Mucosa of rectum (tissue), 2 donors: Measurements from ENCODE around the gene LRRC46.
A peak's percentile ranks its signal among the peaks of the same experiment; 100 is the strongest.

ENCODE experiments used
- H3K27ac ChIP-seq, 2 donors: one replicate each; pipeline ENCODE4 v1.7.0; 2013; ENCODE audit warnings: inconsistent platforms in 2 of 2, low read depth in 2 of 2, low read length in 2 of 2
- H3K27me3 ChIP-seq, 2 donors: one replicate each; pipeline ENCODE4 v1.7.0; 2013; ENCODE audit warnings: low read length in 2 of 2; ENCODE audit not compliant: control insufficient read depth in 2 of 2, insufficient read depth in 2 of 2
- H3K36me3 ChIP-seq, 2 donors: one replicate each; pipeline ENCODE4 v1.7.0; 2013; ENCODE audit warnings: low read length in 2 of 2; ENCODE audit not compliant: control insufficient read depth in 2 of 2, insufficient read depth in 2 of 2
- H3K4me1 ChIP-seq, 2 donors: one replicate each; pipeline ENCODE4 v1.7.0; 2013; ENCODE audit warnings: low read length in 2 of 2, mild to moderate bottlenecking in 1 of 2; ENCODE audit not compliant: control insufficient read depth in 2 of 2, insufficient read depth in 2 of 2
- H3K4me3 ChIP-seq, 2 donors: one replicate each; pipeline ENCODE4 v1.7.0; 2013; ENCODE audit warnings: low read length in 2 of 2
- H3K9ac ChIP-seq, 2 donors: one replicate each; pipeline ENCODE4 v1.7.0; 2013; ENCODE audit warnings: low read length in 2 of 2, low read depth in 1 of 2, mild to moderate bottlenecking in 1 of 2
- H3K9me3 ChIP-seq, 2 donors: one replicate each; pipeline ENCODE4 v1.7.0; 2013; ENCODE audit warnings: low read length in 2 of 2; ENCODE audit not compliant: control insufficient read depth in 2 of 2
- donor health status: healthy.
- donor health status: Normal muscosa, but diverticular disease.

LRRC46 gene

DNA sequence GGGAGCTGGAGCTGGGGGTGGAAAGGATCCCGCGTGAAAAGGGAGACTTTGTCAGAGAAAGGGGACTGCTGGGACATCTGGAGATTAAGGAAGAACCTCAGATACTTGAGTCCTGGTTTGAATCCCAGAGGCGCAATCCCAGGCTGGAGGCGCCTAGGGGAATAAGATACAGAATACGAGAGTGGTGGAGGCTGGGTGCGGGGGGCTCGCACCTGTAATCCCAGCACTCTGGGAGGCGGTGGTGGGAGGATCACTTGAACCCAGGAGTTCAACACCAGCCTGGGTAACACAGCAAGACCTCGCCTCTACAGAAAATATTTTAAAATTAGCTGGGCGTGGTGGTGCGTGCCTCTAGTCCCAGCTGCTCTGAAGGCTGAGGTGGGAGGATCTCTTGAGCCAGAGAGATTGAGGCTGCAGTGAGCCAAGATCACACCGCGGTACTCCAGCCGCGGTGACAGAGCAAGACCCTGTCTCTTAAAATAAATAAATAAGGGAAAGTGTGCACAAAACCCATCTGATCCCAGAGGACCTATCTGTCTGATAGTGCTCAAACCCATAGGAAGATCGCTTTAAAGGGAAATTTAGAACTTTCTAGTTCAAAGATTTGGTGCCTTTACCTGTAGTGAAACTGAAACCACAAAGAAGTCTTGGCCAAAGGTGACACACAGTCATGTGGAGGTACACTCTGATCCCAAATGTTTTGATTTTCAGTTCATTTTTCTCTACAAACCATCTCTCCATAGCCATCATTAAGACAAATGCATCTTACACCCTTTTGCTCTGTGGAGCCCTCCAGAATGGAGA is 10.2 kb downstream of the LRRC46 start:
- Histone ChIP-seq H3K27me3 (no peaks in the 10 kb centered on the region), H3K4me1 (peaks cover 26 to 30% of the 10 kb centered on the region in 2 donors), H3K27ac (peak overlapping the region; percentile 65 to 72), H3K4me3 (peak overlapping the region in 1 of 2 donors; percentile 92), H3K9ac (peak overlapping the region; percentile 74 to 75), H3K36me3 (peaks cover 6 to 7% of the 10 kb centered on the region in 2 donors), H3K9me3 (no peaks in the 10 kb centered on the region)

- Histone ChIP-seq H3K36me3 (peaks cover 2 to 5% of the 10 kb centered on the region in 2 donors), H3K27me3 (peaks cover 2 to 3% of the 10 kb centered on the region in 2 donors), H3K9ac (no peak overlapping the region), H3K4me1 (peaks cover 26 to 30% of the 10 kb centered on the region in 2 donors), H3K9me3 (no peaks in the 10 kb centered on the region), H3K4me3 (no peak overlapping the region), H3K27ac (no peak overlapping the region)
Observed at GRCh38 chr17:47843391-47843730, 11.9 kb downstream of the LRRC46 start.

GRCh38 chr17:47844227-47844626 is 12.8 kb downstream of the LRRC46 start:
- H3K27me3 ChIP-seq: peaks cover 6 to 9% of the 10 kb centered on the region in 2 donors
- H3K9me3 ChIP-seq: no peaks in the 10 kb centered on the region
- H3K4me3 ChIP-seq: no peak overlapping the region

DNA sequence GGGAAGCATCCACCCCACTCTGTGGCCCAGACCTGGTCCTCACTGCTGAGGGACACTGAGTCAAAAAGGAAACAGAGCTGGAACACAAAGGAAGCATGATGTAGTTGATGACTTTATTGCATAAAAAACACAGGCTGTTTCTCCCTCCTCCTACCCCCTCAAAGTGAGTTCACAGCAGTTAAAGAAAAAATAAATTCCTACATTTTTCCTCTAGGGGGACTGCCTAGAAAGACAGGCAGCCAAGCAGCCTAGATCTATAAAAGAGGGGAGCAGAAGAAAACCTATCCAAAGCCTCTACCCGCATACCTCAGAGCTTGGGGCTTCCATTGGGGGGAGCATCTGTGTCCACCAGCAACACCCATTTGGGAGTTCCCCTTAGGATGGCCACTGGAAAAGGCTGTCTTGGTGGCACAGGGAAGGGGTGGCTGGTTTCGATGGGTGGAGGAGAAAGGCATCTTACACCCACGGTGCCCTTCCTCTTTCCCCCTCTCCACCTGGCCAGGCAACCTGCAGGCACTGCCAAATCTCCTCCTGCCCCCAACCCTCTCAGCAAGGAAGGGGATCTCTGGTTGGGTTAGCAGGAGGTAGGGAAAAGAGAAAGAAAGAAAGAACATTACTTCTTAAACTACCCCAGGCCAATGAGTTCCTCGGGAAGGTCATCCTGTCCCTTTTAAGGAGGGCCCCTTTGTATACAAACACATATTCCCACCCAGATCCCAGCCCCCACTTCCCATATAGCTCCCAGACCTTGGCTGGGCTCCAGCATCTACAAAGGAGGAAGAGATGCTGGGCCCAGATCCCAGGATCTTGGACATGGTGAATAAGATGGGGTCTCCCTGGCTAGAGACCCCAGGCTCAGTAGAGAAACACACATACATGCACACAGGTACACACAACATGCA is 13.6 kb downstream of the LRRC46 start:
- Histone ChIP-seq H3K36me3 (no peaks in the 10 kb centered on the region), H3K4me1 (peaks cover 23 to 31% of the 10 kb centered on the region in 2 donors), H3K9me3 (no peaks in the 10 kb centered on the region), H3K27me3 (peaks cover 9 to 12% of the 10 kb centered on the region in 2 donors), H3K9ac (no peak overlapping the region), H3K27ac (no peak overlapping the region), H3K4me3 (no peak overlapping the region)

More at GRCh38 chr17:47844227-47844626, 12.8 kb downstream of the LRRC46 start:
- Histone ChIP-seq H3K4me1 (peaks cover 26 to 30% of the 10 kb centered on the region in 2 donors), H3K9ac (no peak overlapping the region), H3K36me3 (no peaks in the 10 kb centered on the region), H3K27ac (no peak overlapping the region)

DNA sequence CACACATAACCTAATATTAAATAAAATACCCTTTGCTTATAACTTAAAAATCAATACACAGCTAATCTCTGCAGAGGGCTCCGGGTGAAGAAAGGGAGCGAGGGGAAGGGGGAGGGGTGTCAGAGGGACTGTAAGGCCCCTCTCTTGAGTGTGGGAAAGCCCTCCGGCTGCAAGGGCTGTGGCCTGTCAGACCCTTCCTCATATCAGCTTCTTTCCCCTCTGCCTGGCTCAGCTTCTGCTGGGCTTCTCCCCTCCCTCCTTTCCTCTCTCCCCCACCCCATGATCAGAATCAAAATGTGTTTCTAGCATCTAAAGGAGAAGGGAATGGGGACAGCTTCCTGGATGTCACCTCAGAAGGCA is 14.2 kb downstream of the LRRC46 start:
- no peak overlapping the region for H3K27ac ChIP-seq
- peaks cover 18 to 33% of the 10 kb centered on the region in 2 donors for H3K4me1 ChIP-seq
- H3K9me3 ChIP-seq: no peaks in the 10 kb centered on the region
- no peaks in the 10 kb centered on the region for H3K36me3 ChIP-seq
- H3K9ac ChIP-seq: no peak overlapping the region
- peaks cover 9 to 15% of the 10 kb centered on the region in 2 donors for H3K27me3 ChIP-seq
- no peak overlapping the region for H3K4me3 ChIP-seq

DNA sequence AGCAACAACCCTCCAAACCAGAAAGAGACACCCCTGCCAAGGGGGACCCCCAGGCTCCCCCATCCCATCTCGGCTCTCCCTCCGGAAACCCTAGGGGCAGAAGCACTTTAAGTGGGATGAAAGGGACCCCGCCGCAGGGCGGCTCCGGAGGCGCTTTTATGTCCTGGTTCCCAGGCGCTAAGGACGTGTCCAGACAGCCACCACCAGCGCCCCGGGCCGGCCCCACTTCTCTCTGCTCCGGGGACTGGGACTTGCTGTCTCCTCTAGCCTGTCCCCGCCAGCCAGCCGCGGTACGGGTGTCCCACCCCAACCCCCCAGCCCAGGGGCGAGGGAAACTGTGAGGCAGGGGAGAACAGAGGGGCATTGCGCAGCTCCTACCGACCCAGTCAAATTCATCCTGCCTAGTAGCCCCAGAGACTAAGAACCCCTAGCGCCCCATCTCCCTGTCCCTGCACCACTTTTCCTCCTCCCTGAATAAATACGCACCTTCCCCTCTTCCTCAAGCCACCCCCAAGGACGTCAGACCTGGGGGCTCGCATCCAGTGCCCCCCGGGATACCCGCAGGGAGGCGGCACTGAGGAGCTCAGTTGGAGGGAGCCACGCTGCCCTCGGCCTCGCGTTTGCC is 15.4 kb downstream of the LRRC46 start:
- H3K4me1 ChIP-seq: peaks cover 11 to 27% of the 10 kb centered on the region in 2 donors
- H3K4me3 ChIP-seq: no peak overlapping the region
- H3K27me3 ChIP-seq: peaks cover 9 to 17% of the 10 kb centered on the region in 2 donors
- no peaks in the 10 kb centered on the region for H3K9me3 ChIP-seq
- no peaks in the 10 kb centered on the region for H3K36me3 ChIP-seq
- H3K27ac ChIP-seq: no peak overlapping the region
- H3K9ac ChIP-seq: no peak overlapping the region

GRCh38 chr17:47847341-47848197 is 16.1 kb downstream of the LRRC46 start:
- no peaks in the 10 kb centered on the region for H3K36me3 ChIP-seq
- peaks cover 13 to 25% of the 10 kb centered on the region in 2 donors for H3K27me3 ChIP-seq
- H3K9me3 ChIP-seq: no peaks in the 10 kb centered on the region
- H3K9ac ChIP-seq: no peak overlapping the region
- H3K27ac ChIP-seq: no peak overlapping the region
- no peak overlapping the region for H3K4me3 ChIP-seq
- peaks cover 6 to 21% of the 10 kb centered on the region in 2 donors for H3K4me1 ChIP-seq

GRCh38 chr17:47848198-47848513 is 16.7 kb downstream of the LRRC46 start:
- no peak overlapping the region for H3K9ac ChIP-seq
- no peaks in the 10 kb centered on the region for H3K36me3 ChIP-seq
- peaks cover 19 to 25% of the 10 kb centered on the region in 2 donors for H3K27me3 ChIP-seq
- H3K4me1 ChIP-seq: peaks cover 6 to 16% of the 10 kb centered on the region in 2 donors
- no peaks in the 10 kb centered on the region for H3K9me3 ChIP-seq
- no peak overlapping the region for H3K4me3 ChIP-seq
- H3K27ac ChIP-seq: no peak overlapping the region

DNA sequence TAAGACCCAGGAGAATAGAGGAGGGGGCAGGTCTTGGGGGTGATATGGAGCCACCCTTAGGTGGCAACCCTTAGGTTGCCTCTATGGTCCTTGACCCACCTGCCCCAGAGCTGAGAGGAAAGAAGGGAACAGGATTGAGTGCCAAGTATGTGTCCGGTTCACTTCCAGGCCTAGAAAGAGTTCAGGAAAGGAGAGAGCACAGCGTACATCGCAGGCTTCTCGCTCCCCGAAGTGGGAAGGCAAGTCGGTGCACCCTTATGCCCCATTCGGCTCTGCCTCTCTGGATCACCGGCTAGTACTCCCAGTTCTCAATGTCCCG is 18.9 kb downstream of the LRRC46 start:
- H3K4me3 ChIP-seq: peak overlapping the region; percentile 71
- H3K9me3 ChIP-seq: no peaks in the 10 kb centered on the region
- peak overlapping the region; percentile 74 to 80 for H3K9ac ChIP-seq
- H3K27ac ChIP-seq: peak overlapping the region in 1 of 2 donors; percentile 53
- peaks cover 35 to 39% of the 10 kb centered on the region in 2 donors for H3K27me3 ChIP-seq
- peaks cover 0 to 12% of the 10 kb centered on the region in 2 donors for H3K4me1 ChIP-seq
- H3K36me3 ChIP-seq: no peaks in the 10 kb centered on the region
